Measurements from ENCODE around the gene H19.

H19 gene

GRCh38 chr11:1983601-1983961 is 14.1 kb downstream of the H19 start:
- no peak for DNase-seq (ENCODE audit: extremely low read depth in 1 of 2, low read depth in 1 of 2)

- DNase-seq (ENCODE audit: extremely low read depth in 1 of 2, low read depth in 1 of 2) = no peak
Measured at GRCh38 chr11:1982873-1983600, 14.6 kb downstream of the H19 start.

- no peak for DNase-seq (ENCODE audit: extremely low read depth in 1 of 2, low read depth in 1 of 2)
Measured at GRCh38 chr11:1979607-1980006, 18.0 kb downstream of the H19 start.

GRCh38 chr11:1978720-1979473 is 18.7 kb downstream of the H19 start:
- no peak for DNase-seq (ENCODE audit: extremely low read depth in 1 of 2, low read depth in 1 of 2)

GRCh38 chr11:1975185-1975584 is 22.5 kb downstream of the H19 start:
- DNase-seq (ENCODE audit: extremely low read depth in 1 of 2, low read depth in 1 of 2) = no peak

- DNase-seq (ENCODE audit: extremely low read depth in 1 of 2, low read depth in 1 of 2) = no peak
Measured at GRCh38 chr11:1970956-1971355, 26.7 kb downstream of the H19 start.

- DNase-seq (ENCODE audit: extremely low read depth in 1 of 2, low read depth in 1 of 2) = no peak
Measured at GRCh38 chr11:1969776-1970175, 27.9 kb downstream of the H19 start.

GRCh38 chr11:1969035-1969434 is 28.6 kb downstream of the H19 start:
- DNase-seq (ENCODE audit: extremely low read depth in 1 of 2, low read depth in 1 of 2) = no peak

GRCh38 chr11:1968454-1969002 is 29.1 kb downstream of the H19 start:
- no peak for DNase-seq (ENCODE audit: extremely low read depth in 1 of 2, low read depth in 1 of 2)

- DNase-seq (ENCODE audit: extremely low read depth in 1 of 2, low read depth in 1 of 2) = no peak
Measured at GRCh38 chr11:1967641-1968225, 29.9 kb downstream of the H19 start.

- DNase-seq (ENCODE audit: extremely low read depth in 1 of 2, low read depth in 1 of 2) = no peak
Measured at GRCh38 chr11:1966531-1966930, 31.1 kb downstream of the H19 start.

- no peak for DNase-seq (ENCODE audit: extremely low read depth in 1 of 2, low read depth in 1 of 2)
Measured at GRCh38 chr11:1964955-1965354, 32.7 kb downstream of the H19 start.

- no peak for DNase-seq (ENCODE audit: extremely low read depth in 1 of 2, low read depth in 1 of 2)
Measured at GRCh38 chr11:1964348-1964747, 33.3 kb downstream of the H19 start.

- DNase-seq (ENCODE audit: extremely low read depth in 1 of 2, low read depth in 1 of 2) = no peak
Measured at GRCh38 chr11:1963864-1964263, 33.8 kb downstream of the H19 start.

- DNase-seq (ENCODE audit: extremely low read depth in 1 of 2, low read depth in 1 of 2) = no peak
Measured at GRCh38 chr11:1959786-1960185, 37.9 kb downstream of the H19 start.

GRCh38 chr11:1958367-1958766 is 39.3 kb downstream of the H19 start:
- no peak for DNase-seq (ENCODE audit: extremely low read depth in 1 of 2, low read depth in 1 of 2)

GRCh38 chr11:1953489-1954266 is 44.0 kb downstream of the H19 start:
- DNase-seq (ENCODE audit: extremely low read depth in 1 of 2, low read depth in 1 of 2) = no peak

- no peak for DNase-seq (ENCODE audit: extremely low read depth in 1 of 2, low read depth in 1 of 2)
Measured at GRCh38 chr11:1952806-1953482, 44.7 kb downstream of the H19 start.

GRCh38 chr11:1949922-1950321 is 47.7 kb downstream of the H19 start:
- DNase-seq (ENCODE audit: extremely low read depth in 1 of 2, low read depth in 1 of 2) = no peak

- no peak for DNase-seq (ENCODE audit: extremely low read depth in 1 of 2, low read depth in 1 of 2)
Measured at GRCh38 chr11:1949302-1949701, 48.3 kb downstream of the H19 start.

- no peak for DNase-seq (ENCODE audit: extremely low read depth in 1 of 2, low read depth in 1 of 2)
Measured at GRCh38 chr11:1948389-1948788, 49.3 kb downstream of the H19 start.
